ENCODE data around the gene WNT8A.

GRCh38 chr5:138103319-138103637, 19.4 kb downstream of the WNT8A start:
- no peak for TF ChIP-seq CTCF (IDR thresholded peaks at IDR 0.05; ENCODE audit: borderline replicate concordance, extremely low read depth, low read length, poor library complexity, severe bottlenecking)
- TF ChIP-seq EZH2 (IDR thresholded peaks at IDR 0.05; ENCODE audit: borderline replicate concordance, low read depth, low read length, severe bottlenecking), result no peak
